ENCODE results near the gene PRDM10.

PRDM10 gene

GRCh38 chr11:129945373-129945772 lies 57.3 kb downstream of the PRDM10 start:
- DNase-seq (ENCODE audit: low spot score): no peak

GRCh38 chr11:129944696-129945095 lies 57.9 kb downstream of the PRDM10 start:
- DNase-seq (ENCODE audit: low spot score): no peak

- DNase-seq (ENCODE audit: low spot score): no peak
Measured at GRCh38 chr11:129943036-129943435, 59.6 kb downstream of the PRDM10 start.

GRCh38 chr11:129939510-129939909 lies 63.1 kb downstream of the PRDM10 start:
- no peak for DNase-seq (ENCODE audit: low spot score)

- DNase-seq (ENCODE audit: low spot score): no peak
Measured at GRCh38 chr11:129938764-129939163, 63.9 kb downstream of the PRDM10 start.

GRCh38 chr11:129937592-129938238 lies 64.9 kb downstream of the PRDM10 start:
- DNase-seq (ENCODE audit: low spot score): no peak

- no peak for DNase-seq (ENCODE audit: low spot score)
Measured at GRCh38 chr11:129935723-129936122, 66.9 kb downstream of the PRDM10 start.

GRCh38 chr11:129933891-129934290 lies 68.7 kb downstream of the PRDM10 start:
- DNase-seq (ENCODE audit: low spot score): no peak

- DNase-seq (ENCODE audit: low spot score): no peak
Measured at GRCh38 chr11:129933262-129933661, 69.4 kb downstream of the PRDM10 start.

- no peak for DNase-seq (ENCODE audit: low spot score)
Measured at GRCh38 chr11:129932381-129933067, 70.1 kb downstream of the PRDM10 start.

- no peak for DNase-seq (ENCODE audit: low spot score)
Measured at GRCh38 chr11:129930743-129931142, 71.9 kb downstream of the PRDM10 start.

GRCh38 chr11:129930296-129930695 lies 72.3 kb downstream of the PRDM10 start:
- DNase-seq (ENCODE audit: low spot score): peak; percentile 12

- DNase-seq (ENCODE audit: low spot score): no peak
Measured at GRCh38 chr11:129929721-129930120, 72.9 kb downstream of the PRDM10 start.

GRCh38 chr11:129928923-129929692 lies 73.5 kb downstream of the PRDM10 start:
- DNase-seq (ENCODE audit: low spot score): no peak

- no peak for DNase-seq (ENCODE audit: low spot score)
Measured at GRCh38 chr11:129922674-129923073, 80.0 kb downstream of the PRDM10 start.

GRCh38 chr11:129918361-129918760 lies 84.3 kb downstream of the PRDM10 start:
- DNase-seq (ENCODE audit: low spot score): no peak

GRCh38 chr11:129917231-129917630 lies 85.4 kb downstream of the PRDM10 start:
- no peak for DNase-seq (ENCODE audit: low spot score)

- no peak for DNase-seq (ENCODE audit: low spot score)
Measured at GRCh38 chr11:129911298-129911697, 91.3 kb downstream of the PRDM10 start.

- no peak for DNase-seq (ENCODE audit: low spot score)
Measured at GRCh38 chr11:129910360-129910759, 92.3 kb downstream of the PRDM10 start.

GRCh38 chr11:129905402-129905801 lies 97.2 kb downstream of the PRDM10 start:
- DNase-seq (ENCODE audit: low spot score): no peak

GRCh38 chr11:129896062-129896461 lies 106.6 kb downstream of the PRDM10 start:
- no peak for DNase-seq (ENCODE audit: low spot score)

GRCh38 chr11:129895126-129896041 lies 107.3 kb downstream of the PRDM10 start, which contains the start of gene NFRKB:
Gene NFRKB (minus strand): TSS chr11:129895578. CDS start chr11:129892849, 2,729 bp downstream.
- peak; percentile 86 for DNase-seq (ENCODE audit: low spot score)
